K562 (cell line): Measurements from ENCODE around the gene CHST8. TPM values are rescaled to one million over a fixed set of nuclear protein-coding genes. Genes with fewer than 3 reads are reported as not detected.

Experiments
- ATAC-seq: fragments of 200-7000 bp; cut with Tn5 transposase; 3 replicates; pipeline ENCODE4 v1.9.1; 2020; ENCODE audit warnings: moderate library complexity
- BruUV-seq: library from RNA; stranded (reverse); fragments of 400-500 nt; replicated peaks from 2 replicates; lab custom pipeline; 2021; lab: Mats Ljungman, UMichigan
- CTCF ChIA-PET: fragments of 300-600 bp; formaldehyde crosslinking; extraction: SDS; loops from one replicate; lab custom pipeline; 2021; ENCODE audit warnings: low intra/inter-chr PET ratio; lab: Yijun Ruan, JAX
- POLR2A ChIA-PET: fragments of 300-600, 350-650 bp; sonication (Branson Sonifier 250); formaldehyde crosslinking; extraction: SDS; loops from one replicate; lab custom pipeline; 2021; ENCODE audit warnings: antibody characterized with exemption, inconsistent platforms; lab: Yijun Ruan, JAX
- DNase-seq, 4 experiments: peaks; one replicate each; pipeline versions ENCODE4 v3.0.0 to v3.0.0-alpha.2; 2011 to 2018; ENCODE audit warnings: low spot score in 3 of 4, mixed read lengths in 3 of 4; ENCODE audit errors: extremely low read depth in 1 of 4
- FAIRE-seq: peaks from 2 replicates; lab custom pipeline; 2011; peaks lifted over from hg19 to GRCh38; lab: Jason Lieb, UNC
- H2AFZ ChIP-seq: 2 replicates; pipeline ENCODE4 v1.6.0; 2011; ENCODE audit warnings: low read depth, low read length, control low read depth, inconsistent platforms
- H3K27ac ChIP-seq: fragments of 200-600 bp; 3 replicates; pipeline ENCODE4 v1.8.0; 2011; ENCODE audit warnings: low read depth, mild to moderate bottlenecking, control low read depth, inconsistent platforms, low read length, moderate library complexity, mixed read lengths; ENCODE audit errors: extremely low read depth
- H3K27me3 ChIP-seq, 2 experiments: fragments of 300-600 bp in 1 of 2; 2 replicates in 1 of 2; 3 replicates in 1 of 2; pipeline versions ENCODE4 v1.6.0 to v1.8.0; 2011; ENCODE audit warnings: inconsistent platforms in 2 of 2, low read length in 2 of 2, mild to moderate bottlenecking in 1 of 2, mixed read lengths in 1 of 2, moderate library complexity in 1 of 2; ENCODE audit not compliant: control insufficient read depth in 2 of 2, insufficient read depth in 2 of 2
- H3K36me3 ChIP-seq: fragments of 300-600 bp; 3 replicates; pipeline ENCODE4 v1.8.0; 2011; ENCODE audit warnings: mild to moderate bottlenecking, low read length, inconsistent platforms; ENCODE audit not compliant: control insufficient read depth, insufficient read depth
- H3K4me1 ChIP-seq, 2 experiments: fragments of 200-600 bp in 1 of 2; replicated peaks in 1 of 2; 2 replicates in 1 of 2; 3 replicates in 1 of 2; pipeline versions ENCODE4 v1.5.1 to v1.8.0; 2011; ENCODE audit warnings: inconsistent platforms in 2 of 2, low read length in 2 of 2, mild to moderate bottlenecking in 1 of 2, mixed read lengths in 1 of 2, moderate library complexity in 1 of 2; ENCODE audit not compliant: control insufficient read depth in 2 of 2, insufficient read depth in 2 of 2
- H3K4me2 ChIP-seq: 2 replicates; pipeline ENCODE4 v1.6.1; 2011; ENCODE audit warnings: low read length, control low read depth, inconsistent platforms, mixed read lengths; ENCODE audit not compliant: insufficient read depth
- H3K4me3 ChIP-seq: fragments of 200-600 bp; sonication (generic), shearing (Covaris generic); 2 replicates; pipeline ENCODE4 v1.5.1; 2016; ENCODE audit warnings: control low read depth, inconsistent platforms
- H3K79me2 ChIP-seq: fragments of 200-600 bp; 3 replicates; pipeline ENCODE4 v1.8.0; 2011; ENCODE audit warnings: low read length, inconsistent platforms; ENCODE audit not compliant: control insufficient read depth, insufficient read depth
- H3K9ac ChIP-seq, 2 experiments: 2 replicates each; pipeline versions ENCODE4 v1.6.0 to v1.6.1; 2011; ENCODE audit warnings: low read depth in 2 of 2, low read length in 2 of 2, control low read depth in 1 of 2, inconsistent platforms in 1 of 2, mild to moderate bottlenecking in 1 of 2, mixed read lengths in 1 of 2; ENCODE audit not compliant: insufficient read depth in 1 of 2
- H3K9me1 ChIP-seq: one replicate; pipeline ENCODE4 v1.6.0; 2011; ENCODE audit warnings: inconsistent platforms, mild to moderate bottlenecking, low read length, moderate library complexity; ENCODE audit not compliant: control insufficient read depth, insufficient read depth
- H3K9me3 ChIP-seq: replicated peaks from 2 replicates; pipeline ENCODE4 v1.5.1; 2011; ENCODE audit warnings: low read depth, low read length, inconsistent platforms; ENCODE audit not compliant: control insufficient read depth, insufficient read depth
- H4K20me1 ChIP-seq: replicated peaks from 2 replicates; pipeline ENCODE4 v1.6.1; 2011; ENCODE audit warnings: low read length, inconsistent platforms, mixed read lengths; ENCODE audit not compliant: control insufficient read depth, insufficient read depth
- BRF1 ChIP-seq: IDR thresholded peaks from 3 replicates; pipeline ENCODE4 v1.6.1; 2011; ENCODE audit warnings: borderline replicate concordance, mild to moderate bottlenecking; ENCODE audit not compliant: insufficient read length; ENCODE audit errors: extremely low read depth
- CCNT2 ChIP-seq: IDR thresholded peaks from 2 replicates; pipeline ENCODE4 v1.6.1; 2011; ENCODE audit warnings: borderline replicate concordance, low read depth, mild to moderate bottlenecking, moderate library complexity, mixed read lengths, low read length; ENCODE audit not compliant: insufficient read length; ENCODE audit errors: extremely low read depth
- EP300 ChIP-seq: IDR thresholded peaks from 2 replicates; pipeline ENCODE4 v1.6.1; 2012; ENCODE audit warnings: low read length, improper control_type of control experiment
- GATA2 ChIP-seq: sonication (generic); formaldehyde crosslinking; IDR thresholded peaks from 2 replicates; pipeline ENCODE4 v1.4.0; 2020; ENCODE audit warnings: mild to moderate bottlenecking, missing genetic modification reagents
- LCOR ChIP-seq: sonication (generic); formaldehyde crosslinking; IDR thresholded peaks from 2 replicates; pipeline ENCODE4 v1.8.0; 2022; ENCODE audit warnings: mild to moderate bottlenecking, missing genetic modification reagents
- POLR2A ChIP-seq: fragments of 450-650 bp; conservative IDR thresholded peaks from 2 replicates; pipeline ENCODE4 v1.6.1; 2016
- TRIM24 ChIP-seq, 2 experiments: fragments of 450-650 bp; IDR thresholded peaks; 2 replicates each; pipeline ENCODE4 v1.6.1; 2016
- XRCC4 ChIP-seq: IDR thresholded peaks from one replicate; pipeline ENCODE4 v1.6.1; 2011; ENCODE audit not compliant: insufficient read depth, insufficient read length; ENCODE audit errors: extremely low read depth
- ZNF146 ChIP-seq: IDR thresholded peaks from one replicate; pipeline ENCODE4 v1.6.1; 2018; ENCODE audit warnings: missing compliant biosample characterization; ENCODE audit not compliant: unreplicated experiment
- ZNF316 ChIP-seq: fragments of 450-650 bp; IDR thresholded peaks from 2 replicates; pipeline ENCODE4 v1.6.1; 2016
- ZNF717 ChIP-seq: fragments of 250-450 bp; sonication (Bioruptor Pico); IDR thresholded peaks from 2 replicates; pipeline ENCODE4 v1.5.0; 2021
- WGBS: fragments of 100-300 bp; shearing (Covaris generic); methylation state at CpG from one replicate; pipeline ENCODE4 v1.1.6; 2016; ENCODE audit warnings: low coverage, mixed read lengths; ENCODE audit not compliant: insufficient coverage; ENCODE audit errors: missing lambda C conversion rate; 5-methylcytosine and 5-hydroxymethylcytosine counted together
- in situ Hi-C: fragments of 300-500 bp; cut with MboI; formaldehyde crosslinking; loops from 4 replicates; pipeline ENCODE4 v1.15.0; 2018; ENCODE audit warnings: inconsistent platforms, mixed read lengths
- intact Hi-C: fragments of 100-400 bp; cut with micrococcal nuclease; formaldehyde crosslinking; loops from 2 replicates; pipeline ENCODE4 v1.14.2; 2022
- polyA plus RNA-seq, 8 experiments: library from polyadenylated mRNA; depleted of rRNA in 4 of 8; stranded (reverse) in 5 of 8; unstranded in 3 of 8; fragments of >200 nt; fragmentation: Nextera tagmentation in 2 of 8; fragmentation: Illumina TruSeq in 1 of 8; extraction: Ambion mirVana in 2 of 8; extraction: Trizol in 1 of 8; gene quantifications; 2 replicates each; pipeline versions ENCODE4 v1.2.1 to v1.2.3, GENCODE V29; 2011 to 2014; ENCODE audit warnings: inconsistent platforms in 1 of 8, missing spikeins in 1 of 8
- total RNA-seq, 7 experiments: library from RNA; depleted of rRNA in 6 of 7; stranded (reverse); fragments of >200 nt in 6 of 7; fragmentation: Illumina TruSeq in 2 of 7; extraction: Trizol in 2 of 7; gene quantifications; 2 replicates each; pipeline versions ENCODE4 v1.2.1 to v1.2.3, GENCODE V29; 2011 to 2021; ENCODE audit warnings: low replicate concordance in 1 of 7
- TF ChIP-seq, protein P1 (sequence below), 2 experiments: IDR thresholded peaks; 2 replicates each; pipeline ENCODE4 v1.6.1; 2011; ENCODE audit warnings: borderline replicate concordance in 1 of 2, control low read depth in 1 of 2, low read depth in 1 of 2, low read length in 1 of 2, mild to moderate bottlenecking in 1 of 2, mixed read lengths in 1 of 2, moderate library complexity in 1 of 2; ENCODE audit not compliant: insufficient read depth in 1 of 2, insufficient read length in 1 of 2, poor library complexity in 1 of 2, severe bottlenecking in 1 of 2; ENCODE audit errors: extremely low read depth in 1 of 2
- TF ChIP-seq, protein P2 (sequence below): IDR thresholded peaks from 3 replicates; pipeline ENCODE4 v1.6.1; 2011; ENCODE audit warnings: borderline replicate concordance, mild to moderate bottlenecking; ENCODE audit not compliant: insufficient read length, insufficient read depth

CHST8 gene
- total and polyA plus RNA-seq, 9 of the 15 experiments (the other 6 are each of a cell fraction or from before 2014, with no cell fraction given) = 0.11 TPM; not detected in 8

DNA sequence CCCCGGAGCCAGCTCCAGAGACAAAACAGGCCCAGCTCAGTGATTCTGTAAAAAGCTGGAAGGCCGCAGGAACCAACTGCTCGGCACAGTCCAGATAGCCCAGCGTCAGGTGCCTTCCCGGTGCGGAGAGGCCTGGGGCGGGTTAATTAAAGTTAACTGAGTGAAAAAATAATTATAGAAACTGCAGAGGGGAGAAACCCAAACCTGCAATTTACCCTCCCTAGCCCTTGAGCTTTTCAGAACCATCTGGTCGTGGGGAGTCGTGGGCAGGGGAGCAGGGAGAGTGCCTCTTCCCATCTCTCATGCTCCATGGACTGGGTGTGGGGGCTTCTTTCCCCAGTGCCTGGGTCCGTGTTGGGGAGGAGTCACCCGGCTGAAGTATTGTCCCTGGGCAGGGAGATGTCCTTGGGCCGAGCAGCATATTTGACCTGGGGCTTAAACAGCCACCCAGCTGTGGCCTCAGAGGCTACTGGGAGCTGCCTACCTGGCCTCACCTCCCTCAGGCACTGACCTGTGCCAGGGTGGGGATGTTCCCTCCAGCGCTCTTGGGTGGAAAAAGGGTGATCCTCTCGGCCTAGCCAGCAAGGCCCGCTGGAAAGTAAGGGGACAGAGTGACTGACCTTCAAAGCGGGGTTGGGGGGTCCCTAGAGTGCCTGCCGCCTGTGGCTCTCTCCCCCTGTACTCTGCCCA is 65.9 kb downstream of the CHST8 start (continued):
- no peak for TF ChIP-seq GATA2 (CRISPR knock-in tag)
- no peak for TF ChIP-seq POLR2A
- TF ChIP-seq ZNF717 (CRISPR knock-in tag) = no peak
- no peak for TF ChIP-seq ZNF146 (CRISPR knock-in tag)
- TF ChIP-seq, protein P1, sequence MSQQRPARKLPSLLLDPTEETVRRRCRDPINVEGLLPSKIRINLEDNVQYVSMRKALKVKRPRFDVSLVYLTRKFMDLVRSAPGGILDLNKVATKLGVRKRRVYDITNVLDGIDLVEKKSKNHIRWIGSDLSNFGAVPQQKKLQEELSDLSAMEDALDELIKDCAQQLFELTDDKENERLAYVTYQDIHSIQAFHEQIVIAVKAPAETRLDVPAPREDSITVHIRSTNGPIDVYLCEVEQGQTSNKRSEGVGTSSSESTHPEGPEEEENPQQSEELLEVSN (IDR thresholded peaks at IDR 0.05; ENCODE audit: borderline replicate concordance in 1 of 2, extremely low read depth in 1 of 2, insufficient read depth in 1 of 2, insufficient read length in 1 of 2, low read depth in 1 of 2, low read length in 1 of 2, poor library complexity in 1 of 2, severe bottlenecking in 1 of 2) = no peak

DNA sequence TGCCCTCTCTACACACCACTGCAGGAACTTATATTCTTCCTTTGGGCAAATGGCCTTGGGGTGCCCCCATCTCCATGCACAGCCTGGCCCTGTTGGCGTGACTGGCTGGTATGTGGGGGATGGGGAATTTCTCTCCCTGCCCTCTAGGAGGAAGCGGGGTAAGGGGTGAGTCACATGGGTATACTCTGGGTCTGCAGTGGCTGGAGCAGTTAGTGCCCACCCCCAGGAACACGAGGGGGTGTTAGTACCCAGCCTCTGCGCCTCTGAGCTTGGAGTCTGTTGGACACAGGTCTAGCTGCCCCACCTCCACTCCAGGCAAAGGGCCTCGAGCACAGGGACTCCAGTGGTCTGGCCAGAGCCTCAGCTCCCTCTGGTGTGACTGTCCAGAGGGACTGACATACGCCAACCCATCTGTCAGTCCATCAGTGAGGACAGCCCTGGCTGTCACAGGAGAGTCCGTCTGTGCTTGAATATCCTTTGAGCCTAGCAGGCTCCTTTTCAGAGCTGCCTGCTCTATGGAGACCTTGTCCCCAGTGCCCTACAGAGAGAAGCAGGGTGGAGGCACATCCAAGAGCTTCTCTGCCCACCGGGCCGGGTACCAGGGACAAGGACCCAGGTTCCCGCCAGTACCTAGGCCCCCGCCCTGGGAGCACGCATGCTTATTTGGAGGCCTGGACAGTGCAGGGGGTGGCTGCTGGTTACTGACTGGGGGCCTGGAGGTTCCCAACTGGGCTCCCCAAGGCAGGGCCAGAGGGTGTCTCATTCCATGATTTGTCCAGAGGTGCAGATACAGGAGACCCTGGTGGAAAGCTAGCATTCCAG is 66.6 kb downstream of the CHST8 start:
- in situ Hi-C loops = no loop called here
- FAIRE-seq = no peak
- intact Hi-C loops = no loop called here
- Histone ChIP-seq H4K20me1 (peaks cover 8% of the 10 kb centered on the region), H3K4me3 (no peak overlapping the region), H3K4me1 (peaks cover 0 to 4% of the 10 kb centered on the region in 2 experiments; a peak in 1 of 5 replicates), H3K9me3 (no peaks in the 10 kb centered on the region), H3K9ac (no peak overlapping the region), H3K27me3 (peaks cover 10 to 49% of the 10 kb centered on the region in 2 experiments), H3K36me3 (no peaks in the 10 kb centered on the region), H3K79me2 (no peaks in the 10 kb centered on the region), H3K4me2 (no peak overlapping the region), H3K27ac (no peak overlapping the region), H2AFZ (no peak overlapping the region), H3K9me1 (no peaks in the 10 kb centered on the region)
- TF ChIP-seq BRF1 = no peak
- no peak for TF ChIP-seq CCNT2
- TF ChIP-seq TRIM24 (IDR thresholded peaks at IDR 0.05) = no peak
- TF ChIP-seq EP300 = no peak
- no peak for TF ChIP-seq XRCC4
- no peak for TF ChIP-seq ZNF316
- TF ChIP-seq LCOR = no peak
- TF ChIP-seq, protein P2, sequence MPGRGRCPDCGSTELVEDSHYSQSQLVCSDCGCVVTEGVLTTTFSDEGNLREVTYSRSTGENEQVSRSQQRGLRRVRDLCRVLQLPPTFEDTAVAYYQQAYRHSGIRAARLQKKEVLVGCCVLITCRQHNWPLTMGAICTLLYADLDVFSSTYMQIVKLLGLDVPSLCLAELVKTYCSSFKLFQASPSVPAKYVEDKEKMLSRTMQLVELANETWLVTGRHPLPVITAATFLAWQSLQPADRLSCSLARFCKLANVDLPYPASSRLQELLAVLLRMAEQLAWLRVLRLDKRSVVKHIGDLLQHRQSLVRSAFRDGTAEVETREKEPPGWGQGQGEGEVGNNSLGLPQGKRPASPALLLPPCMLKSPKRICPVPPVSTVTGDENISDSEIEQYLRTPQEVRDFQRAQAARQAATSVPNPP = no peak
- WGBS = 0% methylated on average over 12 of the region's 12 CpGs
- no peak for ATAC-seq
- DNase-seq = no peak
- POLR2A ChIA-PET = interaction anchor here (0.9 to 1.2 kb wide), 2 partner anchors 12 to 14 kb away, joined by 3 to 4 read pairs; no protein-coding TSS in a partner anchor
- CTCF ChIA-PET = no interaction called here
- no TSS peak for BruUV-seq
